ENCODE results near the gene KCTD18. TPM values are rescaled to one million over a fixed set of nuclear protein-coding genes. Genes with fewer than 3 reads are reported as not detected.

KCTD18 gene
- total RNA-seq, 1 donor from 2014 or later, result 28.2 TPM

DNA sequence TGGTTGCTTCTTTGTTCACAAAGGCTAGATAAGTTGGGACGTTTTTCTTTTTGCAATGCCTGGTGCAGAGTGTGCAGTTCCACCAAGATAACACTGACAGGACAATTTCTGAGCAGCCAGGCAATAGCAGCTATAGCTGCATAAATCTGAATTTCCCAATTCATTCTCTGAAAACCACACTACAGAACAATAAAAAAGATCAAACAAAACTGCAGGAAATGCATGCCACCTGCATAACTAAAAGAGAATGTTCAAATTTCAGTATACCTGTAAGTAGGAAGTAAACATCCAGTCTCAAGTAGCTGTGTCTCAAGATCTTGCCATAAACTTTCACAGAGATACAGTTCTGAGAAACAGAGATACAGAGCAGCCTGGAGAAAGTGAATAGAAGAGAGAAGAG lies 5.3 kb upstream of the KCTD18 start:
- TF ChIP-seq, protein P1, sequence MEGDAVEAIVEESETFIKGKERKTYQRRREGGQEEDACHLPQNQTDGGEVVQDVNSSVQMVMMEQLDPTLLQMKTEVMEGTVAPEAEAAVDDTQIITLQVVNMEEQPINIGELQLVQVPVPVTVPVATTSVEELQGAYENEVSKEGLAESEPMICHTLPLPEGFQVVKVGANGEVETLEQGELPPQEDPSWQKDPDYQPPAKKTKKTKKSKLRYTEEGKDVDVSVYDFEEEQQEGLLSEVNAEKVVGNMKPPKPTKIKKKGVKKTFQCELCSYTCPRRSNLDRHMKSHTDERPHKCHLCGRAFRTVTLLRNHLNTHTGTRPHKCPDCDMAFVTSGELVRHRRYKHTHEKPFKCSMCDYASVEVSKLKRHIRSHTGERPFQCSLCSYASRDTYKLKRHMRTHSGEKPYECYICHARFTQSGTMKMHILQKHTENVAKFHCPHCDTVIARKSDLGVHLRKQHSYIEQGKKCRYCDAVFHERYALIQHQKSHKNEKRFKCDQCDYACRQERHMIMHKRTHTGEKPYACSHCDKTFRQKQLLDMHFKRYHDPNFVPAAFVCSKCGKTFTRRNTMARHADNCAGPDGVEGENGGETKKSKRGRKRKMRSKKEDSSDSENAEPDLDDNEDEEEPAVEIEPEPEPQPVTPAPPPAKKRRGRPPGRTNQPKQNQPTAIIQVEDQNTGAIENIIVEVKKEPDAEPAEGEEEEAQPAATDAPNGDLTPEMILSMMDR (IDR thresholded peaks at IDR 0.05; ENCODE audit: insufficient read depth, low read length, severe bottlenecking), result no peak
- no peaks in the 10 kb centered on the region for H3K36me3 ChIP-seq (ENCODE audit: control insufficient read depth, insufficient read depth, low read length)
- no peaks in the 10 kb centered on the region for H3K27me3 ChIP-seq (ENCODE audit: control insufficient read depth, insufficient read depth, low read length)
- FAIRE-seq (no peak), DNase-seq (ENCODE audit: low read depth) (no peak)
- H3K4me3 ChIP-seq (ENCODE audit: low read depth, low read length), result no peak overlapping the region

DNA sequence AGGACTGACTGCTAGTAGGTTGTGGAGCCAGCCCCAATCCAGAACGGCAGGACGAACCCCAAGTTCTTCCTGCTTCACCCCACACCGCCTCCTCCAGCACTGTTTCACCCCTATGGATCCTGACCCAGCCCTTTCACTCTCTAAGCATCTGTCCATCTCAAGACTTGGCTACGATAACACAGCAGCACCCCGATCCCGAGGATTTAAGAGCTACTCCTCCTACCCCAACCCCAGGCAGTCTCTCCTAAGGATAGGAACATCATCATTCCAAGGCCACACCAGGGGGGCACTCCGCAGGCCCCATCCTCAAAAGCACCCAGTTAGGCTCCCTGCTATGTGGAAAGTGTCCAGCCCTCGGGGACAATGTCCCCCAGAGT lies 645 bp downstream of the KCTD18 start:
- FAIRE-seq (no peak), DNase-seq (ENCODE audit: low read depth) (no peak)
- Histone ChIP-seq H3K27me3 (ENCODE audit: control insufficient read depth, insufficient read depth, low read length) (no peaks in the 10 kb centered on the region), H3K36me3 (ENCODE audit: control insufficient read depth, insufficient read depth, low read length) (no peaks in the 10 kb centered on the region), H3K4me3 (ENCODE audit: low read depth, low read length) (peak overlapping the region; percentile 69)
- TF ChIP-seq, protein P1 (IDR thresholded peaks at IDR 0.05; ENCODE audit: insufficient read depth, low read length, severe bottlenecking), result no peak

DNA sequence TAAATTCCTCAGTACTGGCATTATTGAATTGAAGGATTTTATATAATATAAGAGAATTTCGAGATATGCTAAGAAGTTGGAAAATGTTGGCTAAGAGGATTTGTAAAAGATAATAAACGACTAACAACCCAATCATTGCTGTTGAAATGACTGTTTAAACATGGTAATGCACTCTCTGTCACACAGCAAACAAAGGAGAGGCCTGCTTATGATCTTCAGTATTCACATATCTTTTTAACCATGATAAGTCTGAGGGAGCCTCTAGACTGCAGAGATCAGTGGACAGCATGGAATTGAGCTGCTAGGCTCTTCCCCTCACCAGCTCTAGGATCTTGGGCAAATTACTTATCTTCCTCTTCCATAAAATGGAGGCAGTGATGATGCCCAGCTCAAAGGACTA lies 2.7 kb downstream of the KCTD18 start:
- peaks cover 3% of the 10 kb centered on the region for H3K36me3 ChIP-seq (ENCODE audit: control insufficient read depth, insufficient read depth, low read length)
- no peak for DNase-seq (ENCODE audit: low read depth)
- no peak for FAIRE-seq
- no peak overlapping the region for H3K4me3 ChIP-seq (ENCODE audit: low read depth, low read length)
- H3K27me3 ChIP-seq (ENCODE audit: control insufficient read depth, insufficient read depth, low read length), result no peaks in the 10 kb centered on the region
- TF ChIP-seq, protein P1 (IDR thresholded peaks at IDR 0.05; ENCODE audit: insufficient read depth, low read length, severe bottlenecking), result no peak

DNA sequence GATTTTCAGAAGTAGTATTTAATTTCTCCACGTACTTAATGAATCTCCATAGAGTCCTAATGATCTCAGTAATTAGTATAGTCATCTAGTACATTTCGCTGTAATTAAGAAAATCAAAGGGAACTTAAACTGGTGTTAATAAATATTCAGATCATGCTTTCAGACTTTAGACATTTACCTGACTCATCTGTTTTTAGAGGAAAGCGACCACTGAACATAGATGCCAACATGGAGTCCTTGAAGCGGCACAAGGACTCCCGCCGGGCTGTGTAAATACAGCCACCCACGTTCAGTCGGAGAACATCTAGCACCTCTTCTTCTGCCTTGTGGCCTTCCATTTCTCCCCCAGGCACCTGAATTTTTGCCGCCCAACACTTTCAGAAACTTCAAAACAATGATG lies 3.2 kb downstream of the KCTD18 start:
- DNase-seq (ENCODE audit: low read depth) (no peak), FAIRE-seq (no peak)
- Histone ChIP-seq H3K27me3 (ENCODE audit: control insufficient read depth, insufficient read depth, low read length) (no peaks in the 10 kb centered on the region), H3K36me3 (ENCODE audit: control insufficient read depth, insufficient read depth, low read length) (peaks cover 3% of the 10 kb centered on the region), H3K4me3 (ENCODE audit: low read depth, low read length) (no peak overlapping the region)
- TF ChIP-seq, protein P1 (IDR thresholded peaks at IDR 0.05; ENCODE audit: insufficient read depth, low read length, severe bottlenecking), result no peak

DNA sequence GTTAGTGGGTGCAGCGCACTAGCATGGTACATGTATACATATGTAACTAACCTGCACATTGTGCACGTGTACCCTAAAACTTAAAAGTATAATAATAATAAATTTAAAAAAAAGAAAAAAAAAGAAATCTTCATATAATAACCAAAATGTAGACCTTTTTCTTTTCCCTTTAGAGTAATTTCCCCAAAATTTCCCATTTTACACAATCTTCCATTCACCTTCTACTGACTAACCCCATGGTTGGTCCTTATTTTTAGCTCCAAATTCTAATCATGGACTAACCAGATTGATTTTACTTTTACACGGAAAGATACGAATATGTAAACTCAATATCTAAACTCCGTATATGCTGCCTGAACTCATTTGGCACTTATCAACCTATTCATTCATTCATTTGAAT lies 7.7 kb downstream of the KCTD18 start:
- FAIRE-seq (no peak), DNase-seq (ENCODE audit: low read depth) (no peak)
- H3K4me3 ChIP-seq (ENCODE audit: low read depth, low read length), result no peak overlapping the region
- H3K36me3 ChIP-seq (ENCODE audit: control insufficient read depth, insufficient read depth, low read length), result peaks cover 3% of the 10 kb centered on the region
- TF ChIP-seq, protein P1 (IDR thresholded peaks at IDR 0.05; ENCODE audit: insufficient read depth, low read length, severe bottlenecking), result no peak
- no peaks in the 10 kb centered on the region for H3K27me3 ChIP-seq (ENCODE audit: control insufficient read depth, insufficient read depth, low read length)

DNA sequence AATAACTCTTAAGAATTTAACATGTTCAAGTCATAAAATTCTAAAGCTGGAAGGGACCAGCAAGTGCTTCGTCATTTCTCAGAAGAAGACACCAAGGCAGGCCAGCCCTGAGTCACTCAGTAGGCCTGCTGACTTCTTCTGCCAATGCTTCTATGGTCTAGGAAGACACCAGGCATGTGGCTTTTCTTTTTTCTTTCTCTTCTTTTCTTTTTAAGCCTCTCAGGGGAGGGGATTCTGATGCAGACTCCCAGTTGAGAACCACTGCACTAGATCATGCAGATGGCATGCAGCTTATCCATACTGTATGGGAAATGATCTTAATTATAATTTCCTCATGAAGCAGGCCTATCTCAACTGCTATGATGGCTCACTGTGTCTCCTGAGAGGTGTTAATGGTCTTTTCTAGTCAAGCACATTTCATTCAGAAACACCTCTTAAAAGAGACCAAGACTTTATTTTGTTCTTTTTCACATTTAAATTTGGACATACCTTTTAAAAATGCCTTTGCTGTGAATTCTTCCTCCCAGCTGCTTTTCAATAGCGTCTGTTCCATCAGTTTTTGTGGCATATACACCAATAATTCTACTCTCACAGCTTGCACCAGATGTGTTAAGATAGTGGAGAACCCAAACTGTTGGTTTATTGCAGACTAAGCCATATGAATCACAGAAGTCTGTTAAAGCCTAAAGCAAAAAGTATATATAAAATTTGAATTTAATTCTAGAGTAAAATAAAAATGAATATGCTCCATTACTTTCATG lies 11.3 kb downstream of the KCTD18 start:
- no peak overlapping the region for H3K4me3 ChIP-seq (ENCODE audit: low read depth, low read length)
- peaks cover 3% of the 10 kb centered on the region for H3K36me3 ChIP-seq (ENCODE audit: control insufficient read depth, insufficient read depth, low read length)
- no peak for FAIRE-seq
- H3K27me3 ChIP-seq (ENCODE audit: control insufficient read depth, insufficient read depth, low read length), result no peaks in the 10 kb centered on the region
- TF ChIP-seq, protein P1 (IDR thresholded peaks at IDR 0.05; ENCODE audit: insufficient read depth, low read length, severe bottlenecking), result no peak
- no peak for DNase-seq (ENCODE audit: low read depth)
